ENCODE data around the gene SFRP4. TPM values are rescaled to one million over a fixed set of nuclear protein-coding genes. Genes with fewer than 3 reads are reported as not detected.

Gene SFRP4
- total and polyA plus RNA-seq, 10 donors, result 0.91 to 100 (median 10.1) TPM

GRCh38 chr7:37928878-37929277 is 12.3 kb upstream of the SFRP4 start:
- WGBS, 5 donors, result 85 to 96% (median 89%) methylated on average over 4 of the region's 4 CpGs
- no peaks in the 10 kb centered on the region for H3K4me1 ChIP-seq
- H3K9me3 ChIP-seq, result peaks cover 7 to 28% (median 15%) of the 10 kb centered on the region in 8 donors
- TF ChIP-seq CTCF (IDR thresholded peaks at IDR 0.05 in 8 of 11, conservative IDR thresholded peaks at IDR 0.05 in 3 of 11) (no peak), POLR2A (IDR thresholded peaks at IDR 0.05) (no peak), POLR2AphosphoS5 (IDR thresholded peaks at IDR 0.05) (no peak)
- intact Hi-C loops (cut with DNase I; ENCODE audit: low total_unique reads), result no loop called here
- H3K4me3 ChIP-seq, result no peak overlapping the region
- no peaks in the 10 kb centered on the region for H3K36me3 ChIP-seq
- H3K27me3 ChIP-seq (replicated peaks in 1 of 7), result no peaks in the 10 kb centered on the region
- no peak for DNase-seq
- H3K27ac ChIP-seq, result no peak overlapping the region

GRCh38 chr7:37927773-37928444 is 11.3 kb upstream of the SFRP4 start:
- no peak for DNase-seq
- Histone ChIP-seq H3K4me3 (no peak overlapping the region), H3K27ac (no peak overlapping the region), H3K9me3 (peaks cover 7 to 28% (median 15%) of the 10 kb centered on the region in 8 donors), H3K4me1 (no peaks in the 10 kb centered on the region), H3K27me3 (replicated peaks in 1 of 7) (peaks cover 0 to 7% (median 0%) of the 10 kb centered on the region in 7 donors), H3K36me3 (no peaks in the 10 kb centered on the region)
- no peak for TF ChIP-seq POLR2AphosphoS5 (IDR thresholded peaks at IDR 0.05)
- TF ChIP-seq POLR2A (IDR thresholded peaks at IDR 0.05), result no peak
- no peak for TF ChIP-seq CTCF (IDR thresholded peaks at IDR 0.05 in 8 of 11, conservative IDR thresholded peaks at IDR 0.05 in 3 of 11)
- intact Hi-C loops (cut with DNase I; ENCODE audit: low total_unique reads), result no loop called here
- WGBS, 5 donors, result 73 to 93% (median 80%) methylated on average over 2 of the region's 2 CpGs

GRCh38 chr7:37925620-37926019 is 9.0 kb upstream of the SFRP4 start:
- TF ChIP-seq CTCF (IDR thresholded peaks at IDR 0.05 in 8 of 11, conservative IDR thresholded peaks at IDR 0.05 in 3 of 11) (no peak), POLR2AphosphoS5 (IDR thresholded peaks at IDR 0.05) (no peak), POLR2A (IDR thresholded peaks at IDR 0.05) (no peak)
- 76 to 97% (median 90%) methylated on average over 1 of the region's 1 CpG for WGBS, 5 donors
- no peak for DNase-seq
- H3K9me3 ChIP-seq, result peaks cover 7 to 28% (median 15%) of the 10 kb centered on the region in 8 donors
- H3K4me3 ChIP-seq, result no peak overlapping the region
- H3K27ac ChIP-seq, result no peak overlapping the region
- H3K27me3 ChIP-seq (replicated peaks in 1 of 7), result peaks cover 0 to 29% (median 9%) of the 10 kb centered on the region in 7 donors
- H3K36me3 ChIP-seq, result no peaks in the 10 kb centered on the region
- peaks cover 0 to 13% (median 11%) of the 10 kb centered on the region in 6 donors for H3K4me1 ChIP-seq
- intact Hi-C loops (cut with DNase I; ENCODE audit: low total_unique reads), result no loop called here

GRCh38 chr7:37924491-37925041 is 7.9 kb upstream of the SFRP4 start:
- TF ChIP-seq POLR2AphosphoS5 (IDR thresholded peaks at IDR 0.05) (no peak), POLR2A (IDR thresholded peaks at IDR 0.05) (no peak), CTCF (IDR thresholded peaks at IDR 0.05 in 8 of 11, conservative IDR thresholded peaks at IDR 0.05 in 3 of 11) (no peak)
- peaks cover 7 to 28% (median 15%) of the 10 kb centered on the region in 8 donors for H3K9me3 ChIP-seq
- no peak for DNase-seq
- intact Hi-C loops (cut with DNase I; ENCODE audit: low total_unique reads), result no loop called here
- H3K27ac ChIP-seq, result no peak overlapping the region
- WGBS, 5 donors, result 78 to 89% (median 83%) methylated on average over 3 of the region's 3 CpGs
- H3K4me3 ChIP-seq, result no peak overlapping the region
- peaks cover 0 to 21% (median 19%) of the 10 kb centered on the region in 6 donors for H3K4me1 ChIP-seq
- peaks cover 0 to 40% (median 9%) of the 10 kb centered on the region in 7 donors for H3K27me3 ChIP-seq (replicated peaks in 1 of 7)
- H3K36me3 ChIP-seq, result no peaks in the 10 kb centered on the region

Measured in spleen (tissue), 11 donors.